Neuronal stem cell (in vitro differentiated cells): ENCODE data around the gene RILPL1.
A peak's percentile ranks its signal among the peaks of the same experiment; 100 is the strongest.

Experiments
- DNase-seq: peaks from one replicate; pipeline ENCODE4 v3.0.0-alpha.2; 2013; ENCODE audit warnings: low spot score
- H2AFZ ChIP-seq: one replicate; pipeline ENCODE4 v1.6.1; 2013; ENCODE audit warnings: mild to moderate bottlenecking, low read length, inconsistent platforms
- H2AK5ac ChIP-seq: 2 replicates; pipeline ENCODE4 v1.6.1; 2013; ENCODE audit warnings: low read depth, mild to moderate bottlenecking, inconsistent platforms, low read length, moderate library complexity, mixed read lengths
- H2BK120ac ChIP-seq: 2 replicates; pipeline ENCODE4 v1.6.1; 2013; ENCODE audit warnings: low read depth, mild to moderate bottlenecking, inconsistent platforms, low read length, moderate library complexity, mixed read lengths
- H2BK12ac ChIP-seq: one replicate; pipeline ENCODE4 v1.6.1; 2013; ENCODE audit warnings: low read length, inconsistent platforms
- H2BK15ac ChIP-seq: 2 replicates; pipeline ENCODE4 v1.6.1; 2013; ENCODE audit warnings: mild to moderate bottlenecking, low read length, inconsistent platforms, mixed read lengths
- H2BK5ac ChIP-seq: one replicate; pipeline ENCODE4 v1.6.1; 2013; ENCODE audit warnings: inconsistent platforms, mild to moderate bottlenecking, low read length, moderate library complexity
- H3K14ac ChIP-seq: one replicate; pipeline ENCODE4 v1.6.1; 2013; ENCODE audit warnings: low read length, inconsistent platforms
- H3K18ac ChIP-seq: 2 replicates; pipeline ENCODE4 v1.6.1; 2013; ENCODE audit warnings: low read length, inconsistent platforms
- H3K23ac ChIP-seq: 2 replicates; pipeline ENCODE4 v1.6.1; 2013; ENCODE audit warnings: low read depth, mild to moderate bottlenecking, mixed read lengths, low read length, inconsistent platforms; ENCODE audit not compliant: poor library complexity
- H3K27ac ChIP-seq: replicated peaks from 3 replicates; pipeline ENCODE4 v1.5.1; 2013; ENCODE audit warnings: low read length, inconsistent platforms
- H3K27me3 ChIP-seq, 3 experiments: 2 replicates each; pipeline ENCODE4 v1.6.1; 2013; ENCODE audit warnings: low read length in 3 of 3, mild to moderate bottlenecking in 2 of 3, inconsistent platforms in 1 of 3, low read depth in 1 of 3, mixed read lengths in 1 of 3, moderate library complexity in 1 of 3; ENCODE audit not compliant: control insufficient read depth in 3 of 3, insufficient read depth in 3 of 3
- H3K36me3 ChIP-seq, 2 donors: replicated peaks in 1 of 2; 2 replicates each; pipeline ENCODE4 v1.6.1; 2013; ENCODE audit warnings: low read length in 2 of 2; ENCODE audit not compliant: control insufficient read depth in 2 of 2, insufficient read depth in 2 of 2
- H3K4ac ChIP-seq: 2 replicates; pipeline ENCODE4 v1.6.1; 2013; ENCODE audit warnings: inconsistent platforms, mild to moderate bottlenecking, low read length, moderate library complexity
- H3K4me1 ChIP-seq, 2 donors: 1 replicate in 1 of 2; 2 replicates in 1 of 2; pipeline ENCODE4 v1.6.1; 2013; ENCODE audit warnings: low read length in 2 of 2, low read depth in 1 of 2; ENCODE audit not compliant: control insufficient read depth in 2 of 2, insufficient read depth in 1 of 2
- H3K4me2 ChIP-seq: one replicate; pipeline ENCODE4 v1.6.1; 2013; ENCODE audit warnings: mild to moderate bottlenecking, low read length, inconsistent platforms; ENCODE audit not compliant: insufficient read depth, poor library complexity, severe bottlenecking
- H3K4me3 ChIP-seq, 2 donors: 2 replicates each; pipeline ENCODE4 v1.5.1; 2013; ENCODE audit warnings: low read length in 2 of 2, mild to moderate bottlenecking in 2 of 2, inconsistent platforms in 1 of 2, moderate library complexity in 1 of 2
- H3K79me1 ChIP-seq: one replicate; pipeline ENCODE4 v1.6.1; 2013; ENCODE audit warnings: low read depth, mild to moderate bottlenecking, inconsistent platforms, low read length, moderate library complexity
- H3K9ac ChIP-seq: one replicate; pipeline ENCODE4 v1.6.1; 2013; ENCODE audit warnings: mild to moderate bottlenecking, low read depth, low read length, inconsistent platforms; ENCODE audit not compliant: poor library complexity
- H3K9me3 ChIP-seq, 2 donors: replicated peaks in 1 of 2; 2 replicates each; pipeline versions ENCODE3 to v1.6.1; 2013; ENCODE audit warnings: low read length in 2 of 2, mild to moderate bottlenecking in 2 of 2, inconsistent platforms in 1 of 2, low read depth in 1 of 2, mixed read lengths in 1 of 2, moderate library complexity in 1 of 2; ENCODE audit not compliant: control insufficient read depth in 2 of 2, insufficient read depth in 1 of 2
- H4K8ac ChIP-seq: one replicate; pipeline ENCODE4 v1.6.1; 2013; ENCODE audit warnings: low read depth, mild to moderate bottlenecking, inconsistent platforms, low read length, moderate library complexity
- H4K91ac ChIP-seq: one replicate; pipeline ENCODE4 v1.6.1; 2013; ENCODE audit warnings: low read length, low read depth, mild to moderate bottlenecking, inconsistent platforms; ENCODE audit not compliant: poor library complexity
- WGBS, 2 donors: extraction: QIAGEN DNeasy Blood & Tissue Kit; methylation state at CpG; one replicate each; pipeline ENCODE4 v1.1.7; 2013; ENCODE audit warnings: missing lambda C conversion rate in 2 of 2, mixed read lengths in 1 of 2; ENCODE audit not compliant: insufficient read length in 2 of 2, insufficient replicate concordance in 1 of 2; ENCODE audit errors: extremely low coverage in 2 of 2; 5-methylcytosine and 5-hydroxymethylcytosine counted together

RILPL1 gene

GRCh38 chr12:123576611-123577010, 43.1 kb upstream of the RILPL1 start:
- H3K18ac ChIP-seq, result no peak overlapping the region
- H3K27me3 ChIP-seq, result no peaks in the 10 kb centered on the region
- no CpG with 5 or more reads among the region's 1 CpG for WGBS, 2 donors
- H3K23ac ChIP-seq, result no peak overlapping the region
- no peak overlapping the region for H2AFZ ChIP-seq
- H3K14ac ChIP-seq, result no peak overlapping the region
- H3K4ac ChIP-seq, result no peak overlapping the region
- H2BK12ac ChIP-seq, result no peak overlapping the region
- H2AK5ac ChIP-seq, result no peak overlapping the region
- peaks cover 1 to 17% of the 10 kb centered on the region in 2 donors for H3K36me3 ChIP-seq
- H3K4me1 ChIP-seq, result no peaks in the 10 kb centered on the region
- H2BK5ac ChIP-seq, result no peak overlapping the region
- no peak overlapping the region for H3K4me3 ChIP-seq
- H4K91ac ChIP-seq, result no peak overlapping the region
- no peak overlapping the region for H3K9ac ChIP-seq
- H3K4me2 ChIP-seq, result no peak overlapping the region
- no peak for DNase-seq
- H2BK120ac ChIP-seq, result no peak overlapping the region
- no peak overlapping the region for H4K8ac ChIP-seq
- H3K27ac ChIP-seq, result no peak overlapping the region
- no peak overlapping the region for H2BK15ac ChIP-seq
- H3K79me1 ChIP-seq, result no peaks in the 10 kb centered on the region
- peaks cover 3 to 6% of the 10 kb centered on the region in 2 donors for H3K9me3 ChIP-seq

- no peak overlapping the region for H3K27ac ChIP-seq
- no peaks in the 10 kb centered on the region for H3K79me1 ChIP-seq
- no peak overlapping the region for H2BK15ac ChIP-seq
- H3K36me3 ChIP-seq, result peaks cover 1 to 12% of the 10 kb centered on the region in 2 donors
- no peak overlapping the region for H3K4me3 ChIP-seq
- no peak overlapping the region for H3K4me2 ChIP-seq
- no peak overlapping the region for H3K9ac ChIP-seq
- no peak overlapping the region for H2AK5ac ChIP-seq
- DNase-seq, result no peak
- WGBS, 2 donors, result no CpG with 5 or more reads among the region's 4 CpGs
- no peak overlapping the region for H3K23ac ChIP-seq
- H3K4me1 ChIP-seq, result peaks cover 0 to 4% of the 10 kb centered on the region in 2 donors
- no peak overlapping the region for H2BK120ac ChIP-seq
- no peak overlapping the region for H4K8ac ChIP-seq
- no peak overlapping the region for H2BK5ac ChIP-seq
- H3K27me3 ChIP-seq, result no peaks in the 10 kb centered on the region
- no peak overlapping the region for H3K18ac ChIP-seq
- no peak overlapping the region for H4K91ac ChIP-seq
- peaks cover 3 to 6% of the 10 kb centered on the region in 2 donors for H3K9me3 ChIP-seq
- H2AFZ ChIP-seq, result no peak overlapping the region
- no peak overlapping the region for H3K14ac ChIP-seq
- no peak overlapping the region for H3K4ac ChIP-seq
- H2BK12ac ChIP-seq, result no peak overlapping the region
Observed at GRCh38 chr12:123573870-123574269, 40.4 kb upstream of the RILPL1 start.

- Histone ChIP-seq H2BK15ac (no peak overlapping the region), H3K27ac (no peak overlapping the region), H4K8ac (no peak overlapping the region), H3K4ac (no peak overlapping the region), H3K4me3 (no peak overlapping the region), H2BK5ac (no peak overlapping the region), H3K23ac (no peak overlapping the region), H3K27me3 (no peaks in the 10 kb centered on the region), H3K9me3 (peaks cover 3 to 6% of the 10 kb centered on the region in 2 donors), H3K4me2 (no peak overlapping the region), H4K91ac (no peak overlapping the region), H3K14ac (no peak overlapping the region), H3K4me1 (peaks cover 0 to 4% of the 10 kb centered on the region in 2 donors), H2AFZ (no peak overlapping the region), H2BK12ac (no peak overlapping the region), H2BK120ac (no peak overlapping the region), H3K9ac (no peak overlapping the region), H2AK5ac (no peak overlapping the region), H3K36me3 (peaks cover 1 to 11% of the 10 kb centered on the region in 2 donors), H3K18ac (no peak overlapping the region), H3K79me1 (no peaks in the 10 kb centered on the region)
- DNase-seq, result no peak
- no CpG with 5 or more reads among the region's 2 CpGs for WGBS, 2 donors
Observed at GRCh38 chr12:123572391-123572790, 38.9 kb upstream of the RILPL1 start.

- H3K79me1 ChIP-seq, result no peaks in the 10 kb centered on the region
- H2AK5ac ChIP-seq, result no peak overlapping the region
- peaks cover 0 to 4% of the 10 kb centered on the region in 2 donors for H3K36me3 ChIP-seq
- H3K27ac ChIP-seq, result no peak overlapping the region
- no peak overlapping the region for H3K18ac ChIP-seq
- H3K4ac ChIP-seq, result no peak overlapping the region
- H2BK15ac ChIP-seq, result no peak overlapping the region
- no peak overlapping the region for H2BK5ac ChIP-seq
- H3K14ac ChIP-seq, result no peak overlapping the region
- H2AFZ ChIP-seq, result peak overlapping the region; percentile 87
- WGBS, 2 donors, result no CpG with 5 or more reads among the region's 4 CpGs
- H3K9me3 ChIP-seq, result peaks cover 3 to 6% of the 10 kb centered on the region in 2 donors
- H4K8ac ChIP-seq, result no peak overlapping the region
- H3K4me3 ChIP-seq, result no peak overlapping the region
- no peak overlapping the region for H3K9ac ChIP-seq
- H3K4me2 ChIP-seq, result peak overlapping the region; percentile 35
- no peaks in the 10 kb centered on the region for H3K27me3 ChIP-seq
- no peak overlapping the region for H2BK120ac ChIP-seq
- H4K91ac ChIP-seq, result no peak overlapping the region
- H3K4me1 ChIP-seq, result peaks cover 0 to 4% of the 10 kb centered on the region in 2 donors
- no peak for DNase-seq
- no peak overlapping the region for H2BK12ac ChIP-seq
- H3K23ac ChIP-seq, result no peak overlapping the region
Observed at GRCh38 chr12:123571343-123571813, 37.9 kb upstream of the RILPL1 start.
